Measurements from ENCODE around the gene DUSP14. TPM values are rescaled to one million over a fixed set of nuclear protein-coding genes. Genes with fewer than 3 reads are reported as not detected.

DUSP14 gene
- total and polyA plus RNA-seq, 2 of the 13 experiments (the other 11 are each of a cell fraction or from before 2014, with no cell fraction given), result 33.5 to 39.8 TPM

DNA sequence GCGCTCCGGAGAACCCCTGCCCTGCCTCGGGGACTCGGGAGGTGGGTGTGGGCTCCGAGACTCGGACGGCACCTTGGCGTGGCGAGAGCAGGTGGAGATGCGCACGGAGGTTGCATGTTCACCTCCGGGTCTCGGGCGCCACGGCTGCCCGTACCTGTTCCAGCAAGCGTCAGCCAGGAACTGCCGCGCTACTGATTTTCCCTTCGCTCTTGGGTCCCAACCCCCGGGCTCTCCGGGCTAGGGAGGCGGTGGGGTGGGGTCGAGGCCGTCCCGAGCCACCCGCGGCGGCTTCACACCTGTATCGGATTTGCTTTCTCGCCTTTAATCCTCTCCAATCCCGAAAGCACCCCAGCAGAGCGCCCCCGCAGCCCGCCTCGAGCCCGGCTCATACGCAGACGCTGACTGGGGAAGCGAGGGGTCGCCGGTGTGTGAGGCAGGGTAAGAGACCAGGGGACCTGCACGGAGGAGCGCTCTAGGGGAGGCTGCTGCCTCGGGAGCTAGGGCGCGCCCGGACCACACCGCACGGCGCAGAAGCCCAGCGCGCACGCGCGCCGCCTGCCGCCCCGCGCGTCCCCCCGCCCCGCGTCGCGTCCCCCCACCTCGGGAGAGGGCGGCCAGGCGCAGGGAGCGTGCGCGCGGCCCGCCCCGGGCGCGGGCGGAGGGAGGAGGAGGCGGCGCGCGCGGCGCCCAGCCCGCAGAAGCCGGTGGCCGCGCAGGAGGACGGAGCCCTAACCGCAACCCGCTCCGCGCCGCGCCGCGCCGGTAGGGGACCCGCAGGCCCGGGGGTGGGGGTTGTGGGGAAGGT lies at the start of gene DUSP14 (continued):
- TF ChIP-seq, protein P1, sequence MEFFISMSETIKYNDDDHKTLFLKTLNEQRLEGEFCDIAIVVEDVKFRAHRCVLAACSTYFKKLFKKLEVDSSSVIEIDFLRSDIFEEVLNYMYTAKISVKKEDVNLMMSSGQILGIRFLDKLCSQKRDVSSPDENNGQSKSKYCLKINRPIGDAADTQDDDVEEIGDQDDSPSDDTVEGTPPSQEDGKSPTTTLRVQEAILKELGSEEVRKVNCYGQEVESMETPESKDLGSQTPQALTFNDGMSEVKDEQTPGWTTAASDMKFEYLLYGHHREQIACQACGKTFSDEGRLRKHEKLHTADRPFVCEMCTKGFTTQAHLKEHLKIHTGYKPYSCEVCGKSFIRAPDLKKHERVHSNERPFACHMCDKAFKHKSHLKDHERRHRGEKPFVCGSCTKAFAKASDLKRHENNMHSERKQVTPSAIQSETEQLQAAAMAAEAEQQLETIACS (CRISPR knock-in tag; IDR thresholded peaks at IDR 0.05), result peak; percentile 71
- TF ChIP-seq TCF12 (IDR thresholded peaks at IDR 0.05), result no peak
- TF ChIP-seq TCF12 (CRISPR knock-in tag; IDR thresholded peaks at IDR 0.05), result no peak
- TF ChIP-seq ZNF781 (CRISPR knock-in tag; IDR thresholded peaks at IDR 0.05; ENCODE audit: borderline replicate concordance, not compliant biosample characterization), result no peak
- no peak for TF ChIP-seq HOXA5 (CRISPR knock-in tag; IDR thresholded peaks at IDR 0.05)
- no peak for TF ChIP-seq PRMT3 (CRISPR knock-in tag; IDR thresholded peaks at IDR 0.05; ENCODE audit: borderline replicate concordance, low read depth)
- TF ChIP-seq ZNF552 (CRISPR knock-in tag; IDR thresholded peaks at IDR 0.05; ENCODE audit: borderline replicate concordance), result no peak
- no peak for TF ChIP-seq SMC3 (IDR thresholded peaks at IDR 0.05; ENCODE audit: low read length)
- no peak for TF ChIP-seq TOE1 (CRISPR knock-in tag; IDR thresholded peaks at IDR 0.05)
- TF ChIP-seq SMYD3 (CRISPR knock-in tag; IDR thresholded peaks at IDR 0.05), result no peak
- TF ChIP-seq SMAD9 (CRISPR knock-in tag; IDR thresholded peaks at IDR 0.05), result no peak
- no peak for TF ChIP-seq ZNF354B (CRISPR knock-in tag; IDR thresholded peaks at IDR 0.05)
- TF ChIP-seq ZNF160 (CRISPR knock-in tag; IDR thresholded peaks at IDR 0.05), result no peak
- TF ChIP-seq, protein P2, sequence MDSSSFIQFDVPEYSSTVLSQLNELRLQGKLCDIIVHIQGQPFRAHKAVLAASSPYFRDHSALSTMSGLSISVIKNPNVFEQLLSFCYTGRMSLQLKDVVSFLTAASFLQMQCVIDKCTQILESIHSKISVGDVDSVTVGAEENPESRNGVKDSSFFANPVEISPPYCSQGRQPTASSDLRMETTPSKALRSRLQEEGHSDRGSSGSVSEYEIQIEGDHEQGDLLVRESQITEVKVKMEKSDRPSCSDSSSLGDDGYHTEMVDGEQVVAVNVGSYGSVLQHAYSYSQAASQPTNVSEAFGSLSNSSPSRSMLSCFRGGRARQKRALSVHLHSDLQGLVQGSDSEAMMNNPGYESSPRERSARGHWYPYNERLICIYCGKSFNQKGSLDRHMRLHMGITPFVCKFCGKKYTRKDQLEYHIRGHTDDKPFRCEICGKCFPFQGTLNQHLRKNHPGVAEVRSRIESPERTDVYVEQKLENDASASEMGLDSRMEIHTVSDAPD (CRISPR knock-in tag; IDR thresholded peaks at IDR 0.05), result no peak
- TF ChIP-seq FOXO1 (CRISPR knock-in tag; IDR thresholded peaks at IDR 0.05), result no peak; the same call in 1 of the 2 replicates
- TF ChIP-seq NR2C2 (CRISPR knock-in tag; IDR thresholded peaks at IDR 0.05; ENCODE audit: borderline replicate concordance), result no peak; the same call in 1 of the 2 replicates
- TF ChIP-seq ASH2L (IDR thresholded peaks at IDR 0.05; ENCODE audit: insufficient read length, low read depth, low read length), result peak; percentile 53
- TF ChIP-seq ONECUT2 (CRISPR knock-in tag; IDR thresholded peaks at IDR 0.05), result no peak
- no peak for TF ChIP-seq GABPA (IDR thresholded peaks at IDR 0.05; ENCODE audit: low read depth, low read length)
- TF ChIP-seq GABPA (CRISPR knock-in tag; IDR thresholded peaks at IDR 0.05; ENCODE audit: low read depth), result no peak
- TF ChIP-seq RFX3 (CRISPR knock-in tag; IDR thresholded peaks at IDR 0.05), result no peak
- TF ChIP-seq RCOR2 (CRISPR knock-in tag; IDR thresholded peaks at IDR 0.05), result no peak
- TF ChIP-seq, protein P3, sequence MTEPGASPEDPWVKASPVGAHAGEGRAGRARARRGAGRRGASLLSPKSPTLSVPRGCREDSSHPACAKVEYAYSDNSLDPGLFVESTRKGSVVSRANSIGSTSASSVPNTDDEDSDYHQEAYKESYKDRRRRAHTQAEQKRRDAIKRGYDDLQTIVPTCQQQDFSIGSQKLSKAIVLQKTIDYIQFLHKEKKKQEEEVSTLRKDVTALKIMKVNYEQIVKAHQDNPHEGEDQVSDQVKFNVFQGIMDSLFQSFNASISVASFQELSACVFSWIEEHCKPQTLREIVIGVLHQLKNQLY (CRISPR knock-in tag; IDR thresholded peaks at IDR 0.05), result no peak
- TF ChIP-seq, protein P4, sequence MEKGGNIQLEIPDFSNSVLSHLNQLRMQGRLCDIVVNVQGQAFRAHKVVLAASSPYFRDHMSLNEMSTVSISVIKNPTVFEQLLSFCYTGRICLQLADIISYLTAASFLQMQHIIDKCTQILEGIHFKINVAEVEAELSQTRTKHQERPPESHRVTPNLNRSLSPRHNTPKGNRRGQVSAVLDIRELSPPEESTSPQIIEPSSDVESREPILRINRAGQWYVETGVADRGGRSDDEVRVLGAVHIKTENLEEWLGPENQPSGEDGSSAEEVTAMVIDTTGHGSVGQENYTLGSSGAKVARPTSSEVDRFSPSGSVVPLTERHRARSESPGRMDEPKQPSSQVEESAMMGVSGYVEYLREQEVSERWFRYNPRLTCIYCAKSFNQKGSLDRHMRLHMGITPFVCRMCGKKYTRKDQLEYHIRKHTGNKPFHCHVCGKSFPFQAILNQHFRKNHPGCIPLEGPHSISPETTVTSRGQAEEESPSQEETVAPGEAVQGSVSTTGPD (CRISPR knock-in tag; IDR thresholded peaks at IDR 0.05), result no peak
- no peak for TF ChIP-seq DDIT3 (CRISPR knock-in tag; IDR thresholded peaks at IDR 0.05)
- no peak for TF ChIP-seq ZNF264 (CRISPR knock-in tag; IDR thresholded peaks at IDR 0.05)
- 0 out of 2 replicates have a peak, but pooled peaks have one; percentile 53 for TF ChIP-seq CCDC6 (CRISPR knock-in tag; IDR thresholded peaks at IDR 0.05)
- no peak for TF ChIP-seq CHCHD3 (CRISPR knock-in tag; IDR thresholded peaks at IDR 0.05)

Data from HepG2 (cell line).